Measurements from ENCODE around the gene PAPSS1. TPM values are rescaled to one million over a fixed set of nuclear protein-coding genes. Genes with fewer than 3 reads are reported as not detected.
"Not testable (repeated sequence)": the region's sequence is repeated elsewhere in the genome, so short reads cannot be mapped to it uniquely, and the experiment has no call there.

The PAPSS1 gene
- total RNA-seq, 4 donors from 2014 or later = 40.4 to 80.8 (median 49.5) TPM

DNA sequence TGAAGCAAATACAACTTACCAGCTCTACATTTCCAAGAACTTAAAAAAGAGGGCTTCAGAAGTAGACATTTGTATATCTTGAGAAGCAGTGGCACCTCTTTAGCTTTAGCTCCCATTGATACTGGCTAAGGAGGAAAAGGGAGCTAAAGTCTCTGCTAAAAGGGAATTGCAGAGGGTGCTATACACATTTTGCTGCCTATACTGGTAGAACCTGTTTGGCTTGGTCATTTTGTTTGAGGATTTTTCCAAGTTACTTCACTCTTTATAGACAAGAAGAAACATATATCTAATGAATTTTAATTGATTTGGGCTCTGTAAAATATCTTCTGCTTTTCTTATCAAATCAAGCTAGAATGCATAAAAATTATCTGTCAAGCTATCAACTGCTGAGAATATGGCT lies 11.8 kb downstream of the PAPSS1 start:
- peaks cover 0 to 46% (median 13%) of the 10 kb centered on the region in 4 donors for H3K9me3 ChIP-seq
- no peak overlapping the region for H3K4me3 ChIP-seq
- H3K27ac ChIP-seq = no peak overlapping the region
- H3K4me1 ChIP-seq = no peaks in the 10 kb centered on the region
- no peaks in the 10 kb centered on the region for H3K27me3 ChIP-seq
- no peak for TF ChIP-seq EP300 (IDR thresholded peaks at IDR 0.05)
- no peak for TF ChIP-seq CTCF (IDR thresholded peaks at IDR 0.05)
- TF ChIP-seq POLR2A (IDR thresholded peaks at IDR 0.05) = no peak
- peaks cover 0 to 13% (median 0%) of the 10 kb centered on the region in 3 donors for H3K36me3 ChIP-seq
- no peak for DNase-seq (ENCODE audit: low spot score in 2 of 2)

DNA sequence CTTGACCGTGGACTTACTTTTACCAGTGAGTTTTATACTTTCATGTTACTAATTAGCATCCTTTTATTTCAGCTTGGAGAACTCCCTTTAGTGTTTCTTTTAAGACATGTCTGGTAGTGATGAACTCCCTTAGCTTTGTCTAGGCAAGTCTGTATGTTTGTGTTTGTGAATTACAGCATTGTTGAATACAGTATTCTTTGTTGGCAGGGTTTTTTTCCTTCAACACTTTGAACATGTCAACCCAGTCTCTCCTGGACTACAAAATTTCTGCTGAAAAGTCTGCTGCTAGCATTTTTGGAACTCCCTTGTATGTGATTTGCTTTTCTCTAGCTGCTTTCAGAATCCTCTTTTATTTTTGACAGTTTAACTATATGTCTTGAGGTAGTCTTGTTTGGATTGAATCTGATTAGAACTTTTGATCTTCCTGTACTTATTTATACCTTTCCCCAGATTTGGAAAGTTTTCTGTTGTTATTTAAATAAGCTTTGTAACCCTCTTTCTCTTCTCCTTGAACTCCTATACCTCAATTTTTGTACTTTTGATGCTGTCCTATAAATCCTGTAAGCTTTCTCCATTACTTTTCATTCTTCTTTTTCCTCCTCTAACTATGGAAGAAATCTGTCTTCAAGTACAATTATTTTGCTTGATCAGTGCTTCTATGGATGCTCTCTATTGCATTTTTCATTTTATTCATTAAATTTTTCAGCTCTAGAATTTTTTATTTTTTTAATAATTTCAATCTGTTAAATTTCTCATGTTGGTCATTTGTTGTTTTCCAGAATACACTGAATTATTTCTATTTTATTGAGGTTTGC lies 14.1 kb downstream of the PAPSS1 start:
- peaks cover 0 to 17% (median 0%) of the 10 kb centered on the region in 3 donors for H3K36me3 ChIP-seq
- 98 to 100% methylated on average over 1 of the region's 1 CpG for WGBS, 2 donors
- peaks cover 0 to 56% (median 13%) of the 10 kb centered on the region in 4 donors for H3K9me3 ChIP-seq
- no peak overlapping the region for H3K27ac ChIP-seq
- no peak for TF ChIP-seq EP300 (IDR thresholded peaks at IDR 0.05)
- no peak for TF ChIP-seq POLR2A (IDR thresholded peaks at IDR 0.05)
- TF ChIP-seq CTCF (IDR thresholded peaks at IDR 0.05) = no peak
- no peaks in the 10 kb centered on the region for H3K4me1 ChIP-seq
- DNase-seq (ENCODE audit: low spot score in 2 of 2) = no peak
- no peak overlapping the region for H3K4me3 ChIP-seq
- H3K27me3 ChIP-seq = no peaks in the 10 kb centered on the region

DNA sequence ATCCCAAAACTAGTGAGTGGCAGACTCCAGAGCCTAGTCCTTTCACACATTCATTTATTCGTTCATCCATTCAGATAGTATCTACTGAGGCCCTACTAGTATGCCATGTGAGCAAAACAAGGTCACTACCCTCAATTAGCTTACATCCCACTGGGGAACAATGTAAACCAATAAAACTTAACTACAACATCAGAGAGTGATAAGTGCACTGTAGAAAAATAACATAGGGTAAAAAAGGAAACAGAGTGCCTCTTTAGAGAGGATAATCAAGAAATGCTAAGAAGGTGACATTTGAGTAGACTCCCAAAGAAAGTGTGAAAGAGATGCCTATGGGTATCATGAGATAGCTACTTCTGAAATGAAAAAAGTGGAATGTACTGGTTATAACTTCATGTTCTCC lies 18.5 kb downstream of the PAPSS1 start:
- WGBS, 2 donors = 74 to 76% methylated on average over 1 of the region's 1 CpG
- DNase-seq (ENCODE audit: low spot score in 2 of 2) = no peak
- Histone ChIP-seq H3K4me1 (no peaks in the 10 kb centered on the region), H3K36me3 (peaks cover 0 to 35% (median 0%) of the 10 kb centered on the region in 3 donors), H3K4me3 (no peak overlapping the region), H3K27ac (no peak overlapping the region), H3K27me3 (no peaks in the 10 kb centered on the region), H3K9me3 (peaks cover 0 to 42% (median 12%) of the 10 kb centered on the region in 4 donors)
- TF ChIP-seq CTCF (IDR thresholded peaks at IDR 0.05) = no peak
- no peak for TF ChIP-seq POLR2A (IDR thresholded peaks at IDR 0.05)
- no peak for TF ChIP-seq EP300 (IDR thresholded peaks at IDR 0.05)

- 38 to 43% methylated on average over 2 of the region's 2 CpGs for WGBS, 2 donors
Observed at GRCh38 chr4:107699466-107700206, 20.4 kb downstream of the PAPSS1 start.

GRCh38 chr4:107696187-107696586 lies 23.8 kb downstream of the PAPSS1 start:
- H3K27me3 ChIP-seq; H3K27ac ChIP-seq; DNase-seq (ENCODE audit: low spot score in 2 of 2); H3K4me3 ChIP-seq; H3K9me3 ChIP-seq; H3K4me1 ChIP-seq: not testable (repeated sequence)
- 97 to 98% methylated on average over 6 of the region's 6 CpGs for WGBS, 2 donors
- peaks cover 0 to 56% (median 0%) of the 10 kb centered on the region in 3 donors for H3K36me3 ChIP-seq

More at GRCh38 chr4:107699466-107700206, 20.4 kb downstream of the PAPSS1 start:
- peaks cover 0 to 26% (median 6%) of the 10 kb centered on the region in 4 donors for H3K9me3 ChIP-seq
- H3K27me3 ChIP-seq = no peaks in the 10 kb centered on the region
- no peak overlapping the region for H3K4me3 ChIP-seq
- TF ChIP-seq CTCF (IDR thresholded peaks at IDR 0.05) = no peak
- TF ChIP-seq EP300 (IDR thresholded peaks at IDR 0.05) = no peak
- no peak for TF ChIP-seq POLR2A (IDR thresholded peaks at IDR 0.05)
- H3K27ac ChIP-seq = no peak overlapping the region
- peaks cover 0 to 42% (median 0%) of the 10 kb centered on the region in 3 donors for H3K36me3 ChIP-seq
- no peaks in the 10 kb centered on the region for H3K4me1 ChIP-seq
- no peak for DNase-seq (ENCODE audit: low spot score in 2 of 2)

Data from tibial nerve (tissue), 4 donors.